ENCODE data around the gene SYTL3.

SYTL3 gene

DNA sequence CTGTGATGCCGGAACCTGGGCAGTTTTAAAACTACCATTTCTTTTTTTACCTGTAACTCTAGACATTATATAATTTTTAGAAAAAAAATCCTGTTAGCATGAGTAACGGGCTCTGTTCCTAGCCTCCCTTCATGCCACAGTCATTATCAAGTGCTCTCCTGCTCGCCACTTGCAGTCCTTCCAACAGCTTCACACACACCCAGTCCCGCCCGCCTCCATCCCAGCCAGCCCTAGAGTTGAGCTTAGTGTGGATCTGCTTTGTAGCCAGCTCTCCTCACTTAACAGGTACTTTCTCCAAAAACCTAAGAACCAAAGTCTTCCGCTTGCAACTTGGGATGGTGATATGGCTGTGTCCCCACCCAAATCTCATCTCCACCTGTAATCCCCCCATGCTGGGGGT lies 117.9 kb downstream of the SYTL3 start:
- TF ChIP-seq, protein P1, sequence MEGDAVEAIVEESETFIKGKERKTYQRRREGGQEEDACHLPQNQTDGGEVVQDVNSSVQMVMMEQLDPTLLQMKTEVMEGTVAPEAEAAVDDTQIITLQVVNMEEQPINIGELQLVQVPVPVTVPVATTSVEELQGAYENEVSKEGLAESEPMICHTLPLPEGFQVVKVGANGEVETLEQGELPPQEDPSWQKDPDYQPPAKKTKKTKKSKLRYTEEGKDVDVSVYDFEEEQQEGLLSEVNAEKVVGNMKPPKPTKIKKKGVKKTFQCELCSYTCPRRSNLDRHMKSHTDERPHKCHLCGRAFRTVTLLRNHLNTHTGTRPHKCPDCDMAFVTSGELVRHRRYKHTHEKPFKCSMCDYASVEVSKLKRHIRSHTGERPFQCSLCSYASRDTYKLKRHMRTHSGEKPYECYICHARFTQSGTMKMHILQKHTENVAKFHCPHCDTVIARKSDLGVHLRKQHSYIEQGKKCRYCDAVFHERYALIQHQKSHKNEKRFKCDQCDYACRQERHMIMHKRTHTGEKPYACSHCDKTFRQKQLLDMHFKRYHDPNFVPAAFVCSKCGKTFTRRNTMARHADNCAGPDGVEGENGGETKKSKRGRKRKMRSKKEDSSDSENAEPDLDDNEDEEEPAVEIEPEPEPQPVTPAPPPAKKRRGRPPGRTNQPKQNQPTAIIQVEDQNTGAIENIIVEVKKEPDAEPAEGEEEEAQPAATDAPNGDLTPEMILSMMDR (IDR thresholded peaks at IDR 0.05) = no peak

DNA sequence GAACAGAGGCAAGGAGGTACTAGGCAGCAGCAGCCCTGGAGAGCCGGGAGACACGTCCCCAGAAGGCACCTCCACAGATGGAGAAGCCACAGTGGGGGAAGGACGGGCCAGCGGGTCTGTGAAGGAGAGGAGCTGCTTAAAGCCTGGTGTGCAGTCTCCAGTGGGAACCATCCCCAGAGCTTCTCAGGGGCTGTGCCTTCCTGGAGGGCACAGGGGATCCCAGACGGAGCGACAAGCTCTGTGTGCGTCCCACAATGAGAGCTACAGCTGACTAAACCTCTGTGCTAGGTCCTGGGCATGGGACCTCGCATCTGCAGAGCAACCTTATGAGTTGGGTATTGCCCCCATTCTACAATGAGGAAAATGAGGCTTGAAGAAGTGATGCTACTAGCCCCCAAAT lies 118.6 kb downstream of the SYTL3 start:
- TF ChIP-seq, protein P1 (IDR thresholded peaks at IDR 0.05) = no peak

DNA sequence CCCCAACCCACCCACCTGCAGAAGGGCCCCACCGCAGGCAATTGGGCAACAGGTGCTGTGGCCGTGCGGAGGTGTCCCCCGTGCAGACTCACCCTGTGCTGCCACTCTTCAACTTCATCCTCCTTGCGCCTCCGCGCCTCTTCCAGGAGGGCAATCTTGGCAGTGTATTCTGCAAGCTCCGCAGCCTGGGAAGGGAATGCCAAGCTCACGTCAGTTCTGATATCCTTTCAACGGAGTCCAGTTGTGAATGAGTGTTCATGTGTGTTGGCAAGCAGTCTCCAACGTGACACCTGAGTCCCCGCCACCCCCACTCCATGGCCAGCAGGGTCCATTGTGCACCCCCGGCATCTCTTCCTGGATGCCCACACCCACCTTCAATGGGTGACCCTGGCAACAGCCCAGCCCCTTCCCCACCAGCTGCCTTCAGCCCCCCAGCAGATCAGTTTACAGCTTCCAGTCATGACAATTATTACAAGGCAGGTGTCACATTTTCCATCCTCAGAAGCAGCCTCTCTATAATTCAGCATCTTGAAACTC lies 119.4 kb downstream of the SYTL3 start:
- TF ChIP-seq, protein P1 (IDR thresholded peaks at IDR 0.05) = no peak

DNA sequence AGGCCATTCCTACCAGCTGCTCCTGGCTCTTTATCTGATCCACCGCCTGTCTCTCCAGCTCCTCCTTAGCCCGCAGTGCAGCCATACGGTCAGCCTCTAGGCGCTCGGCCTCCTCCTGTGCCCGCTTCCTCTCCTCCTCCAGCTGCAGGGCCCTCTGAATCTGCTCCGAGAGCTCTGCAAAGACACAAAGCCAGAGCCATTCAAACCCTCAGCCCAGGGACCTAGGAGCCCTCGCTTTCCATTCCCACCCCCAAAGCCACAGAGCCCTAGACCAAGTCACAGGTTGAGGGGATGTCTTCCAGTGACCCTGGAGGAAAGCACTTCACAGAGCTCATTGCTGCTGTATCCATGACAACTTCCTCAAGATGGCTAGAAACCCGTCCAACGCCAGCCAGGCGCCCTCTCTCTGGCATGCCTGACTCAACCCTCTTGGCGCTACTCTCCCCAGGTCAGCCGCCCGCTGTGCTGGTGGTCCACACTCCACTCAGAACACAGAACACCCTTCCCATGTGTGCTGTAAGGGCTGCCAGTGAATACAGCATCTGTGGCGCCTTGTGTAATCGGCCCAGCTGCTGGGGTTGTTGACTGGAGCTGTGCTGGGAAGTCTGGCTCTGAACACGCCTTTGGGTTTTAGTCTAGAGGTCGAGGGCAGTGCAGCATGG lies 120.0 kb downstream of the SYTL3 start:
- TF ChIP-seq, protein P1 (IDR thresholded peaks at IDR 0.05) = no peak

DNA sequence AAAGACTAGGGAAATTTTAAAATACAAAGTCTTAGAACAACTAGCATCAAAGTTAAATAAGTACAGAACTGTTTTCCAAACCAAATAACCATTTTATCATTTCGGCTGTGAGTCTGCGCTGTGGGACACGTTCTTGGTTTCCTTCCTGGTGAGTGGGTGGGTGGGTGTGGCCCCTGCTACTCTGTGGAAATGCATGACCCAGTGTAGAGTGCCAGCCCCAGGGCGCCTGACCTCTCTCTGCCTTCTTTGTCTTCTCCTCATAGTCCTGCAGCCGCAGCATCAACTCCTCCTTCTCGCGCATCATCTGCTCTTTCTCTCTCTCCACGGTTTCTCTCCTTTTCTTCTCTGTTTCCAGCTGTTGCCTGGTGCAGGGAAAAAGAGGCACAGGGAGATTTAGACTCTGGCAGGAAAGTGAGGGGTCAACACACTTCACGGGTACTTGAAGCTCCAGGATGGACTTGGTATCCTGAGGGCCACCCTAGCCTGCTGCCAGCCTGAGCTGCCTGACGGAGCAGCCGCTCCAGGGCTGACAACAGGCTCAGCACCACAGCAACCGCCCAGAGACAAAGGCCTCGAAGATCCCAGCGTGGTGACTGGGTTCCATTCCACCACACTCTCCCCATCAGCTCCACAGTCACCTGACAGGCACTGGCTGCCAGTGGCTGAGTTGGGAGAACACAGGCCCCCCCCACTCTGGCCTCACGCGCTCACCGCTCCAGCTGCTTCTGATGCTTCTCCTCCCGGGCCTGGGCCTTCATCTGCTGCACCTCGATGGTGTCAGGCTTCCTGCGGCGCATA lies 120.9 kb downstream of the SYTL3 start:
- TF ChIP-seq, protein P1 (IDR thresholded peaks at IDR 0.05) = no peak

DNA sequence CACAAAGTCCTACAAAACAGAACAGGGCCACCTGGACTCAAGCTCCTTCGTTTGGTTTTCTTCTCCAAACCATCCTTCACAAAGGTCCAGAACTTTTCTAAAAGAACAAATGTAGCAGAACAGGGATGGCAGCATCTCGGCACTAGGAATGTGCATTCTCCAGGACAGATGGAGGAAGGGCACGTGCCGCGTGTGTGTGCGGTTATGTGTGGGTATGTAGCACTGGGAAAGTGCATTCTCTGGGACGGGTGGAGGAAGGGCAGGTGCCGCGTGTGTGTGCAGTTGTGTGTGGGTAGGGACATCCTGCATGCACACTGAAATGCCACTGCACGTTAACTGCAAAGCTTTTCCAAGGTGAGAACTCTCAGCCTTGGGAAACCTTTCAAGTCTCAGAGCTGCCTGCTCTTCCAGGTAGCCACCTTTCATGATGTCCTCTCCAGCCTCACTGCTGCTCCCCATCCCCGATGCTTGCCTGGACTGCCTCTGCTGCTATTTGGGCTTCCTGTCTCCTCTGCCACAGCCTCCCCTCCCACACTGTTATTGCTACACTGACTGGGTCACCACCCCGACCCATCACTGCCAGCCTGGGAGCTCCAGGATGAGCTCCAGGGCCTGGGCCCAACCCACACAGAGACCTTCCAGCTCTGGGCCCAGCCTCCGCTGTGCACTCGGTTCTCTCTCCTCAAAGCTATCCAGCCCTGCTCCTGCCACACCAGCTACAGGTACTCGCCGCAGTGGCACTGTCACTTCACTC lies 121.7 kb downstream of the SYTL3 start:
- TF ChIP-seq, protein P1 (IDR thresholded peaks at IDR 0.05) = no peak

DNA sequence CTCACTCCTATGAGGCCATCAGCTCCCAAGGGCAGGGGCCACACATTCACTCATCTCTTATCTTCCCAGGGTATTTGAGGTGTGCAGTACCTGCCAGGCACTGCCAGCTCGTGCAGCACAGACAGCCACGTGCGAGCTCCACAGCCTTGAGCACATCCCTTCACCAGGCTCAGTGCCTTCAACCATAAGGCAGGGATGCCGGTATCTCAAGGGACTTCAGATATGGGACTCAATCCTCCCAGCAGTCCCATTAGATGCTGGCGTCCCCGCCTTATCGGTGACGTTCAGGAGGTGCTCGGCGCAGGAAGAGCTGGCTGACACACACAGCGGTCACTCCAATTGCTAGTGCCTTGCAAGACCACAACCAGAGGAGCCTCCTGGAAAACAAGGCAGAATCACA lies 122.3 kb downstream of the SYTL3 start:
- TF ChIP-seq, protein P1 (IDR thresholded peaks at IDR 0.05) = no peak
